K562 (cell line): Measurements from ENCODE around the gene PHOSPHO1. TPM values are rescaled to one million over a fixed set of nuclear protein-coding genes. Genes with fewer than 3 reads are reported as not detected.

Experiments used
- ATAC-seq: fragments of 200-7000 bp; cut with Tn5 transposase; 3 replicates; pipeline ENCODE4 v1.9.1; 2020; ENCODE audit warnings: moderate library complexity
- BruUV-seq: library from RNA; stranded (reverse); fragments of 400-500 nt; replicated peaks from 2 replicates; lab custom pipeline; 2021; lab: Mats Ljungman, UMichigan
- CTCF ChIA-PET: fragments of 300-600 bp; formaldehyde crosslinking; extraction: SDS; loops from one replicate; lab custom pipeline; 2021; ENCODE audit warnings: low intra/inter-chr PET ratio; lab: Yijun Ruan, JAX
- POLR2A ChIA-PET: fragments of 300-600, 350-650 bp; sonication (Branson Sonifier 250); formaldehyde crosslinking; extraction: SDS; loops from one replicate; lab custom pipeline; 2021; ENCODE audit warnings: antibody characterized with exemption, inconsistent platforms; lab: Yijun Ruan, JAX
- DNase-seq, 4 experiments: peaks; one replicate each; pipeline versions ENCODE4 v3.0.0 to v3.0.0-alpha.2; 2011 to 2018; ENCODE audit warnings: low spot score in 3 of 4, mixed read lengths in 3 of 4; ENCODE audit errors: extremely low read depth in 1 of 4
- FAIRE-seq: peaks from 2 replicates; lab custom pipeline; 2011; peaks lifted over from hg19 to GRCh38; lab: Jason Lieb, UNC
- H2AFZ ChIP-seq: 2 replicates; pipeline ENCODE4 v1.6.0; 2011; ENCODE audit warnings: low read depth, low read length, control low read depth, inconsistent platforms
- H3K27ac ChIP-seq: fragments of 200-600 bp; 3 replicates; pipeline ENCODE4 v1.8.0; 2011; ENCODE audit warnings: low read depth, mild to moderate bottlenecking, control low read depth, inconsistent platforms, low read length, moderate library complexity, mixed read lengths; ENCODE audit errors: extremely low read depth
- H3K27me3 ChIP-seq, 2 experiments: fragments of 300-600 bp in 1 of 2; 2 replicates in 1 of 2; 3 replicates in 1 of 2; pipeline versions ENCODE4 v1.6.0 to v1.8.0; 2011; ENCODE audit warnings: inconsistent platforms in 2 of 2, low read length in 2 of 2, mild to moderate bottlenecking in 1 of 2, mixed read lengths in 1 of 2, moderate library complexity in 1 of 2; ENCODE audit not compliant: control insufficient read depth in 2 of 2, insufficient read depth in 2 of 2
- H3K36me3 ChIP-seq: fragments of 300-600 bp; 3 replicates; pipeline ENCODE4 v1.8.0; 2011; ENCODE audit warnings: mild to moderate bottlenecking, low read length, inconsistent platforms; ENCODE audit not compliant: control insufficient read depth, insufficient read depth
- H3K4me1 ChIP-seq, 2 experiments: fragments of 200-600 bp in 1 of 2; replicated peaks in 1 of 2; 2 replicates in 1 of 2; 3 replicates in 1 of 2; pipeline versions ENCODE4 v1.5.1 to v1.8.0; 2011; ENCODE audit warnings: inconsistent platforms in 2 of 2, low read length in 2 of 2, mild to moderate bottlenecking in 1 of 2, mixed read lengths in 1 of 2, moderate library complexity in 1 of 2; ENCODE audit not compliant: control insufficient read depth in 2 of 2, insufficient read depth in 2 of 2
- H3K4me2 ChIP-seq: 2 replicates; pipeline ENCODE4 v1.6.1; 2011; ENCODE audit warnings: low read length, control low read depth, inconsistent platforms, mixed read lengths; ENCODE audit not compliant: insufficient read depth
- H3K4me3 ChIP-seq: fragments of 200-600 bp; sonication (generic), shearing (Covaris generic); 2 replicates; pipeline ENCODE4 v1.5.1; 2016; ENCODE audit warnings: control low read depth, inconsistent platforms
- H3K79me2 ChIP-seq: fragments of 200-600 bp; 3 replicates; pipeline ENCODE4 v1.8.0; 2011; ENCODE audit warnings: low read length, inconsistent platforms; ENCODE audit not compliant: control insufficient read depth, insufficient read depth
- H3K9ac ChIP-seq, 2 experiments: 2 replicates each; pipeline versions ENCODE4 v1.6.0 to v1.6.1; 2011; ENCODE audit warnings: low read depth in 2 of 2, low read length in 2 of 2, control low read depth in 1 of 2, inconsistent platforms in 1 of 2, mild to moderate bottlenecking in 1 of 2, mixed read lengths in 1 of 2; ENCODE audit not compliant: insufficient read depth in 1 of 2
- H3K9me1 ChIP-seq: one replicate; pipeline ENCODE4 v1.6.0; 2011; ENCODE audit warnings: inconsistent platforms, mild to moderate bottlenecking, low read length, moderate library complexity; ENCODE audit not compliant: control insufficient read depth, insufficient read depth
- H3K9me3 ChIP-seq: replicated peaks from 2 replicates; pipeline ENCODE4 v1.5.1; 2011; ENCODE audit warnings: low read depth, low read length, inconsistent platforms; ENCODE audit not compliant: control insufficient read depth, insufficient read depth
- H4K20me1 ChIP-seq: replicated peaks from 2 replicates; pipeline ENCODE4 v1.6.1; 2011; ENCODE audit warnings: low read length, inconsistent platforms, mixed read lengths; ENCODE audit not compliant: control insufficient read depth, insufficient read depth
- KHSRP ChIP-seq: fragments of 450-650 bp; IDR thresholded peaks from 2 replicates; pipeline ENCODE4 v1.6.1; 2017
- PHF21A ChIP-seq: fragments of 450-650 bp; IDR thresholded peaks from 2 replicates; pipeline ENCODE4 v1.6.1; 2017; ENCODE audit warnings: low read depth, borderline replicate concordance
- SMARCC2 ChIP-seq: fragments of 450-650 bp; IDR thresholded peaks from 2 replicates; pipeline ENCODE4 v1.6.1; 2017; ENCODE audit warnings: antibody characterized with exemption, moderate library complexity, mild to moderate bottlenecking, low read depth
- SNRNP70 ChIP-seq: fragments of 200-400 bp; formaldehyde crosslinking; optimal IDR thresholded peaks from 2 replicates; pipeline ENCODE3; 2017; ENCODE audit warnings: low read depth, low read length
- TARDBP ChIP-seq: fragments of 450-650 bp; IDR thresholded peaks from 2 replicates; pipeline ENCODE4 v1.6.1; 2016
- XRCC5 ChIP-seq: fragments of 200-400 bp; formaldehyde crosslinking; IDR thresholded peaks from 2 replicates; pipeline ENCODE4 v1.6.1; 2017; ENCODE audit warnings: low read depth, mild to moderate bottlenecking, low read length
- ZNF778 ChIP-seq: fragments of 450-650 bp; formaldehyde crosslinking; IDR thresholded peaks from 2 replicates; pipeline ENCODE4 v1.4.0; 2020; ENCODE audit warnings: mild to moderate bottlenecking, moderate library complexity
- WGBS: fragments of 100-300 bp; shearing (Covaris generic); methylation state at CpG from one replicate; pipeline ENCODE4 v1.1.6; 2016; ENCODE audit warnings: low coverage, mixed read lengths; ENCODE audit not compliant: insufficient coverage; ENCODE audit errors: missing lambda C conversion rate; 5-methylcytosine and 5-hydroxymethylcytosine counted together
- in situ Hi-C: fragments of 300-500 bp; cut with MboI; formaldehyde crosslinking; loops from 4 replicates; pipeline ENCODE4 v1.15.0; 2018; ENCODE audit warnings: inconsistent platforms, mixed read lengths
- intact Hi-C: fragments of 100-400 bp; cut with micrococcal nuclease; formaldehyde crosslinking; loops from 2 replicates; pipeline ENCODE4 v1.14.2; 2022
- polyA plus RNA-seq, 8 experiments: library from polyadenylated mRNA; depleted of rRNA in 4 of 8; stranded (reverse) in 5 of 8; unstranded in 3 of 8; fragments of >200 nt; fragmentation: Nextera tagmentation in 2 of 8; fragmentation: Illumina TruSeq in 1 of 8; extraction: Ambion mirVana in 2 of 8; extraction: Trizol in 1 of 8; gene quantifications; 2 replicates each; pipeline versions ENCODE4 v1.2.1 to v1.2.3, GENCODE V29; 2011 to 2014; ENCODE audit warnings: inconsistent platforms in 1 of 8, missing spikeins in 1 of 8
- total RNA-seq, 7 experiments: library from RNA; depleted of rRNA in 6 of 7; stranded (reverse); fragments of >200 nt in 6 of 7; fragmentation: Illumina TruSeq in 2 of 7; extraction: Trizol in 2 of 7; gene quantifications; 2 replicates each; pipeline versions ENCODE4 v1.2.1 to v1.2.3, GENCODE V29; 2011 to 2021; ENCODE audit warnings: low replicate concordance in 1 of 7
- TF ChIP-seq, protein P1 (sequence below): fragments of 250-450 bp; sonication (Bioruptor Pico); IDR thresholded peaks from 2 replicates; pipeline ENCODE4 v1.8.0; 2021; ENCODE audit warnings: mild to moderate bottlenecking, moderate library complexity
- TF ChIP-seq, protein P2 (sequence below): sonication (generic); formaldehyde crosslinking; IDR thresholded peaks from 2 replicates; pipeline ENCODE4 v1.8.0; 2023; ENCODE audit warnings: mild to moderate bottlenecking, missing genetic modification reagents

PHOSPHO1 gene
- total and polyA plus RNA-seq, 9 of the 15 experiments (the other 6 are each of a cell fraction or from before 2014, with no cell fraction given), result 0.06 to 0.07 TPM; not detected in 7

DNA sequence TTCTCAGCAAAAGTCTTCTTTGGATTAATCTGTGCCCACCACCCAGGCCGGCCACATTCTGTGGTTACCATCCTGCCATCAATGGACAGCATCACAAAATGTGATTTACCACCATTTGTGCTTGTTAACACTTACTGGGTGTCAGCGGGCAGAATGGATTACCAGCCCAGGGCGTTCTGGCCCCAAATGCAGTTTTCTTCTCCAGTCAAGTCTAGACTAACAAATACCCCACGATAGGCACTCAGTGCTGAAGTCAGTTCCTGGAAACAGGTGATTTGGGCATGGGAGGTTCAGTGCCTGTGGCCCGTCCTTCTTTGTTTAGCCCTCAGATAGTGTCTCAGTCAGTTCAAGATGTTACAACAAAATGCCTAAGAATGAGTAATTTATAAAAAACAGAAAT, 38.8 kb upstream of the PHOSPHO1 start (continued):
- TF ChIP-seq SMARCC2 (no peak), TARDBP (no peak), SNRNP70 (no peak)
- TF ChIP-seq, protein P1, sequence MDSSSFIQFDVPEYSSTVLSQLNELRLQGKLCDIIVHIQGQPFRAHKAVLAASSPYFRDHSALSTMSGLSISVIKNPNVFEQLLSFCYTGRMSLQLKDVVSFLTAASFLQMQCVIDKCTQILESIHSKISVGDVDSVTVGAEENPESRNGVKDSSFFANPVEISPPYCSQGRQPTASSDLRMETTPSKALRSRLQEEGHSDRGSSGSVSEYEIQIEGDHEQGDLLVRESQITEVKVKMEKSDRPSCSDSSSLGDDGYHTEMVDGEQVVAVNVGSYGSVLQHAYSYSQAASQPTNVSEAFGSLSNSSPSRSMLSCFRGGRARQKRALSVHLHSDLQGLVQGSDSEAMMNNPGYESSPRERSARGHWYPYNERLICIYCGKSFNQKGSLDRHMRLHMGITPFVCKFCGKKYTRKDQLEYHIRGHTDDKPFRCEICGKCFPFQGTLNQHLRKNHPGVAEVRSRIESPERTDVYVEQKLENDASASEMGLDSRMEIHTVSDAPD (CRISPR knock-in tag), result no peak
- TF ChIP-seq, protein P2, sequence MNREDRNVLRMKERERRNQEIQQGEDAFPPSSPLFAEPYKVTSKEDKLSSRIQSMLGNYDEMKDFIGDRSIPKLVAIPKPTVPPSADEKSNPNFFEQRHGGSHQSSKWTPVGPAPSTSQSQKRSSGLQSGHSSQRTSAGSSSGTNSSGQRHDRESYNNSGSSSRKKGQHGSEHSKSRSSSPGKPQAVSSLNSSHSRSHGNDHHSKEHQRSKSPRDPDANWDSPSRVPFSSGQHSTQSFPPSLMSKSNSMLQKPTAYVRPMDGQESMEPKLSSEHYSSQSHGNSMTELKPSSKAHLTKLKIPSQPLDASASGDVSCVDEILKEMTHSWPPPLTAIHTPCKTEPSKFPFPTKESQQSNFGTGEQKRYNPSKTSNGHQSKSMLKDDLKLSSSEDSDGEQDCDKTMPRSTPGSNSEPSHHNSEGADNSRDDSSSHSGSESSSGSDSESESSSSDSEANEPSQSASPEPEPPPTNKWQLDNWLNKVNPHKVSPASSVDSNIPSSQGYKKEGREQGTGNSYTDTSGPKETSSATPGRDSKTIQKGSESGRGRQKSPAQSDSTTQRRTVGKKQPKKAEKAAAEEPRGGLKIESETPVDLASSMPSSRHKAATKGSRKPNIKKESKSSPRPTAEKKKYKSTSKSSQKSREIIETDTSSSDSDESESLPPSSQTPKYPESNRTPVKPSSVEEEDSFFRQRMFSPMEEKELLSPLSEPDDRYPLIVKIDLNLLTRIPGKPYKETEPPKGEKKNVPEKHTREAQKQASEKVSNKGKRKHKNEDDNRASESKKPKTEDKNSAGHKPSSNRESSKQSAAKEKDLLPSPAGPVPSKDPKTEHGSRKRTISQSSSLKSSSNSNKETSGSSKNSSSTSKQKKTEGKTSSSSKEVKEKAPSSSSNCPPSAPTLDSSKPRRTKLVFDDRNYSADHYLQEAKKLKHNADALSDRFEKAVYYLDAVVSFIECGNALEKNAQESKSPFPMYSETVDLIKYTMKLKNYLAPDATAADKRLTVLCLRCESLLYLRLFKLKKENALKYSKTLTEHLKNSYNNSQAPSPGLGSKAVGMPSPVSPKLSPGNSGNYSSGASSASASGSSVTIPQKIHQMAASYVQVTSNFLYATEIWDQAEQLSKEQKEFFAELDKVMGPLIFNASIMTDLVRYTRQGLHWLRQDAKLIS (CRISPR knock-in tag), result no peak

DNA sequence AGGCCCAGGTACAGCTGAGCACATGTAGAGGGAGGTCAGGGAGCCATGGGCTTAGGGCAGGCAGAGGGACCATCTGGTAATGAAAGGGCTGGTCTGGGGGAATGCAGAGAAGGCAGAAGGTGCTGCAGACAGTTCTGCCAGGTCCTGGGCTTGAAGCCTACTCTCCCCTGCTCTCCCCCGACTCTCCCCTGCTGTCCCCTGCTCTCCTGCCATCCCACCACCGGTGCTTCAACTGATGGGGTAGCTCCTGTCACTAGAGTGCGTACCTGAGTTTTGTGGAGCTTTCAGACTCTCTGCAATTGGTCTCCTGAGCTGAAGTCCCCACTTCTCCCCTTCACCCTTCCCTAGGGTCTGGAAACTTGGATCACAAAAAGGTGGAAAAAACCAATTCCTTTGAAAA, 37.3 kb upstream of the PHOSPHO1 start:
- Histone ChIP-seq H3K9ac (no peak overlapping the region), H3K36me3 (no peaks in the 10 kb centered on the region), H3K79me2 (no peaks in the 10 kb centered on the region), H3K9me3 (no peaks in the 10 kb centered on the region), H3K27ac (no peak overlapping the region), H3K9me1 (no peaks in the 10 kb centered on the region), H3K27me3 (peaks cover 17 to 44% of the 10 kb centered on the region in 2 experiments), H2AFZ (no peak overlapping the region), H3K4me3 (no peak overlapping the region), H3K4me1 (no peaks in the 10 kb centered on the region), H3K4me2 (no peak overlapping the region), H4K20me1 (no peaks in the 10 kb centered on the region)
- in situ Hi-C loops (no loop called here), intact Hi-C loops (no loop called here)
- FAIRE-seq (no peak), ATAC-seq (no peak; the same call in 2 of the 3 replicates), DNase-seq (no peak)
- 6% methylated on average over 3 of the region's 3 CpGs for WGBS
- ChIA-PET CTCF (no interaction called here), POLR2A (interaction anchor here (1.1 to 1.3 kb wide), 3 partner anchors 8 to 11 kb away, joined by 3 to 4 read pairs (median 3); no protein-coding TSS in a partner anchor)
- BruUV-seq, result no TSS peak
- no peak for TF ChIP-seq PHF21A
- TF ChIP-seq KHSRP, result no peak
- no peak for TF ChIP-seq XRCC5
- no peak for TF ChIP-seq ZNF778 (CRISPR knock-in tag)
